H9 (cell line): ENCODE results near the gene ACER1. TPM values are rescaled to one million over a fixed set of nuclear protein-coding genes. Genes with fewer than 3 reads are reported as not detected.

ENCODE experiments used
- DNase-seq: peaks from one replicate; pipeline ENCODE4 v3.0.0-alpha.2; 2017
- H2AFZ ChIP-seq: one replicate; pipeline ENCODE4 v1.6.1; 2013; ENCODE audit warnings: mild to moderate bottlenecking, low read length, control low read depth, moderate library complexity
- H2AK5ac ChIP-seq: 2 replicates; pipeline ENCODE4 v1.6.1; 2013; ENCODE audit warnings: low read length, control low read depth, mixed read lengths; ENCODE audit not compliant: insufficient read length
- H2BK120ac ChIP-seq: one replicate; pipeline ENCODE4 v1.6.1; 2013; ENCODE audit warnings: low read depth, mild to moderate bottlenecking, low read length, control low read depth, inconsistent platforms; ENCODE audit not compliant: poor library complexity, severe bottlenecking
- H2BK12ac ChIP-seq: 2 replicates; pipeline ENCODE4 v1.6.1; 2013; ENCODE audit warnings: low read length, control low read depth, mixed read lengths, low read depth; ENCODE audit not compliant: insufficient read length
- H2BK15ac ChIP-seq: 2 replicates; pipeline ENCODE4 v1.6.1; 2013; ENCODE audit warnings: low read depth, low read length, control low read depth
- H2BK20ac ChIP-seq: one replicate; pipeline ENCODE4 v1.6.1; 2013; ENCODE audit warnings: low read depth, mild to moderate bottlenecking, low read length, control low read depth, inconsistent platforms; ENCODE audit not compliant: poor library complexity, severe bottlenecking
- H2BK5ac ChIP-seq: 2 replicates; pipeline ENCODE4 v1.6.1; 2013; ENCODE audit warnings: low read length, control low read depth, mixed read lengths; ENCODE audit not compliant: insufficient read length
- H3K14ac ChIP-seq: 2 replicates; pipeline ENCODE4 v1.6.1; 2013; ENCODE audit warnings: low read length, control low read depth; ENCODE audit not compliant: insufficient read depth
- H3K18ac ChIP-seq: 2 replicates; pipeline ENCODE4 v1.6.1; 2013; ENCODE audit warnings: low read depth, mild to moderate bottlenecking, mixed read lengths, low read length, control low read depth; ENCODE audit not compliant: insufficient read length
- H3K23ac ChIP-seq: 2 replicates; pipeline ENCODE4 v1.6.1; 2013; ENCODE audit warnings: low read length, control low read depth, mixed read lengths, low read depth; ENCODE audit not compliant: insufficient read length
- H3K23me2 ChIP-seq: 2 replicates; pipeline ENCODE4 v1.6.1; 2013; ENCODE audit warnings: low read depth, mild to moderate bottlenecking, mixed read lengths, low read length, control low read depth; ENCODE audit not compliant: insufficient read length, poor library complexity, severe bottlenecking
- H3K27ac ChIP-seq: 2 replicates; pipeline ENCODE4 v1.5.1; 2013; ENCODE audit warnings: low read length, control low read depth, mixed read lengths, low read depth; ENCODE audit not compliant: insufficient read length
- H3K27me3 ChIP-seq: 2 replicates; pipeline ENCODE4 v1.6.1; 2013; ENCODE audit warnings: low read length, control low read depth, inconsistent platforms; ENCODE audit not compliant: insufficient read depth
- H3K4ac ChIP-seq: 2 replicates; pipeline ENCODE4 v1.6.1; 2013; ENCODE audit warnings: low read depth, mild to moderate bottlenecking, control low read depth, inconsistent platforms, low read length, moderate library complexity
- H3K4me1 ChIP-seq: 2 replicates; pipeline ENCODE4 v1.6.1; 2013; ENCODE audit warnings: low read length, control low read depth, inconsistent platforms; ENCODE audit not compliant: insufficient read depth
- H3K4me2 ChIP-seq: 2 replicates; pipeline ENCODE4 v1.6.1; 2013; ENCODE audit warnings: low read length, control low read depth, mixed read lengths; ENCODE audit not compliant: insufficient read length, insufficient read depth
- H3K56ac ChIP-seq: 2 replicates; pipeline ENCODE4 v1.6.1; 2013; ENCODE audit warnings: low read depth, mild to moderate bottlenecking, mixed read lengths, low read length, control low read depth; ENCODE audit not compliant: insufficient read length
- H3K79me1 ChIP-seq: 2 replicates; pipeline ENCODE4 v1.6.1; 2013; ENCODE audit warnings: low read depth, mild to moderate bottlenecking, moderate library complexity, low read length, control low read depth, inconsistent platforms; ENCODE audit not compliant: insufficient read depth, poor library complexity, severe bottlenecking
- H3K79me2 ChIP-seq: 2 replicates; pipeline ENCODE4 v1.6.1; 2013; ENCODE audit warnings: low read length, control low read depth, inconsistent platforms; ENCODE audit not compliant: insufficient read depth
- H3K9ac ChIP-seq: 2 replicates; pipeline ENCODE4 v1.6.1; 2013; ENCODE audit warnings: low read length, control low read depth, mixed read lengths; ENCODE audit not compliant: insufficient read length; ENCODE audit errors: extremely low read depth
- H3K9me3 ChIP-seq: one replicate; pipeline ENCODE4 v1.6.1; 2013; ENCODE audit warnings: low read depth, low read length, inconsistent platforms; ENCODE audit not compliant: control insufficient read depth
- H3T11ph ChIP-seq: one replicate; pipeline ENCODE4 v1.6.1; 2013; ENCODE audit warnings: mild to moderate bottlenecking, low read length, control low read depth, inconsistent platforms
- H4K20me1 ChIP-seq: one replicate; pipeline ENCODE4 v1.6.1; 2013; ENCODE audit not compliant: control insufficient read depth, insufficient read length, insufficient read depth
- H4K5ac ChIP-seq: 2 replicates; pipeline ENCODE4 v1.6.1; 2013; ENCODE audit warnings: low read depth, mild to moderate bottlenecking, mixed read lengths, low read length, control low read depth; ENCODE audit not compliant: insufficient read length
- H4K8ac ChIP-seq: replicated peaks from 2 replicates; pipeline ENCODE4 v1.6.1; 2013; ENCODE audit warnings: low read length, control low read depth, mixed read lengths, low read depth; ENCODE audit not compliant: insufficient read length
- H4K91ac ChIP-seq: 2 replicates; pipeline ENCODE4 v1.6.1; 2013; ENCODE audit warnings: low read depth, mild to moderate bottlenecking, moderate library complexity, mixed read lengths, low read length, control low read depth; ENCODE audit not compliant: insufficient read length
- H3K27ac Mint-ChIP-seq, 3 experiments: 2 replicates in 2 of 3; 3 replicates in 1 of 3; pipeline ENCODE4 v1.8.0; 2020 to 2021; ENCODE audit warnings: mixed read lengths in 3 of 3, mild to moderate bottlenecking in 1 of 3, moderate library complexity in 1 of 3
- H3K27me3 Mint-ChIP-seq: 2 replicates; pipeline ENCODE4 v1.8.0; 2021; ENCODE audit warnings: low read depth, mild to moderate bottlenecking, moderate library complexity, mixed read lengths
- H3K36me3 Mint-ChIP-seq, 3 experiments: 2 replicates in 2 of 3; 3 replicates in 1 of 3; pipeline ENCODE4 v1.8.0; 2020 to 2021; ENCODE audit warnings: low read depth in 3 of 3, mixed read lengths in 3 of 3; ENCODE audit not compliant: insufficient read depth in 1 of 3
- H3K4me1 Mint-ChIP-seq, 2 experiments: 2 replicates each; pipeline ENCODE4 v1.8.0; 2020; ENCODE audit warnings: mixed read lengths in 2 of 2
- H3K4me3 Mint-ChIP-seq, 2 experiments: 2 replicates in 1 of 2; 3 replicates in 1 of 2; pipeline ENCODE4 v1.8.0; 2020 to 2021; ENCODE audit warnings: mild to moderate bottlenecking in 2 of 2, mixed read lengths in 2 of 2, moderate library complexity in 1 of 2
- H3K9me3 Mint-ChIP-seq, 2 experiments: 2 replicates in 1 of 2; 3 replicates in 1 of 2; pipeline ENCODE4 v1.8.0; 2020; ENCODE audit warnings: mild to moderate bottlenecking in 2 of 2, mixed read lengths in 2 of 2, moderate library complexity in 1 of 2
- WGBS: extraction: QIAGEN DNeasy Blood & Tissue Kit; methylation state at CpG from one replicate; pipeline ENCODE4 v1.1.7; 2013; ENCODE audit warnings: missing lambda C conversion rate, low lambda C conversion rate, mixed read lengths; ENCODE audit not compliant: insufficient read length; ENCODE audit errors: extremely low coverage; 5-methylcytosine and 5-hydroxymethylcytosine counted together
- total RNA-seq: library from RNA; stranded (reverse); gene quantifications from 2 replicates; pipeline ENCODE4 v1.2.1, GENCODE V29; 2021
- TF ChIP-seq, protein P1 (sequence below): fragments of 200-600 bp; sonication (generic); conservative IDR thresholded peaks from 3 replicates; pipeline ENCODE4 v1.8.0; 2021; ENCODE audit warnings: antibody characterized with exemption, mild to moderate bottlenecking

Gene ACER1
- total RNA-seq, 1 experiment from 2014 or later, result not detected

DNA sequence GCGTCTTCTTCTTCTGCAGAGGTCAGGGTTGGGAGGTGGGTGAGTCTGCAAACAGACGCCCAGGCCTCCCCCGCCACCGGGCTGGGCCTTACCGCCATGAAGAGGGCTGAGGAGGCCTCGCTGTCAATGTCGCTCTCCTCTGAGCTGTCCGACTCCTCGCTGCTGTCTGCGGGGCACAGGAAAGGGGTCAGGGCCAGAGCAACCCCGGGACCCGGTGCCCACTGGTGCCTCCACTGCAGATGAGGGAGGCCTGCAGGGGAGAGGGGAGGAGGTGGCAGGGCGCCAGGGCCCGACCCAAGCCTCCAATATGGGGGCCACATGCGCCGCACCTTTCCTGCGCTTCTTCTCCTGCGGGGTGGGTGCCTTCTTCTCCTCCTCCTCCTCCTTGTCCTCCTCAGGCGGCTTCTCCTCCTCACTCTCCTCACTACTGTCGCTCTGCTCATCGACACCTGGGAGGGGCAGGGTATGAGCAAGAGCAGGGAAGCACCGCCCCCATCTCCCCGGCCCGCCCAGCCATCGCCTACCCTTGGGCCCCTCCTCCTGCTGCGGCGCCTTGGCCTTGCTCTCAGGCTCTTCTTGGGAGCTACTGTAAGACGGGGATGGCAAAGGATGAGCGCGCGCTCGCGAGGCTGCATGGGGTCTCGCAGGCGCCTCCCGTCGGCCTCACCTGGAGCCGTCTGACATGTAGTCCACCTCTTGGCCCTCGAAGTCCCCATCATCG, 47.8 kb upstream of the ACER1 start:
- H3K4me2 ChIP-seq, result no peak overlapping the region
- no peak overlapping the region for H3K27ac ChIP-seq
- H3K23ac ChIP-seq, result no peak overlapping the region
- no peaks in the 10 kb centered on the region for H3K79me2 ChIP-seq
- no peak overlapping the region for H2AFZ ChIP-seq
- no peak overlapping the region for H4K8ac ChIP-seq
- H3K4ac ChIP-seq, result no peak overlapping the region
- H3K14ac ChIP-seq, result no peak overlapping the region
- peaks cover 49 to 71% (median 64%) of the 10 kb centered on the region in 3 experiments for H3K36me3 Mint-ChIP-seq
- H2BK120ac ChIP-seq, result no peak overlapping the region
- no peaks in the 10 kb centered on the region for H3K4me1 ChIP-seq
- H3K18ac ChIP-seq, result no peak overlapping the region
- H3K23me2 ChIP-seq, result no peaks in the 10 kb centered on the region
- H4K20me1 ChIP-seq, result no peaks in the 10 kb centered on the region
- H3K27ac Mint-ChIP-seq, result no peak overlapping the region
- no peak overlapping the region for H2AK5ac ChIP-seq
- no peak overlapping the region for H4K5ac ChIP-seq
- H4K91ac ChIP-seq, result no peak overlapping the region
- WGBS, result no CpG with 5 or more reads among the region's 40 CpGs
- H3K4me3 Mint-ChIP-seq, result no peak overlapping the region
- H2BK12ac ChIP-seq, result no peak overlapping the region
- H3K9ac ChIP-seq, result no peak overlapping the region
- no peak for DNase-seq
- H3K9me3 Mint-ChIP-seq, result peaks cover 4% of the 10 kb centered on the region in 2 experiments; a peak in 4 of 5 replicates
- no peak overlapping the region for H2BK15ac ChIP-seq
- TF ChIP-seq, protein P1, sequence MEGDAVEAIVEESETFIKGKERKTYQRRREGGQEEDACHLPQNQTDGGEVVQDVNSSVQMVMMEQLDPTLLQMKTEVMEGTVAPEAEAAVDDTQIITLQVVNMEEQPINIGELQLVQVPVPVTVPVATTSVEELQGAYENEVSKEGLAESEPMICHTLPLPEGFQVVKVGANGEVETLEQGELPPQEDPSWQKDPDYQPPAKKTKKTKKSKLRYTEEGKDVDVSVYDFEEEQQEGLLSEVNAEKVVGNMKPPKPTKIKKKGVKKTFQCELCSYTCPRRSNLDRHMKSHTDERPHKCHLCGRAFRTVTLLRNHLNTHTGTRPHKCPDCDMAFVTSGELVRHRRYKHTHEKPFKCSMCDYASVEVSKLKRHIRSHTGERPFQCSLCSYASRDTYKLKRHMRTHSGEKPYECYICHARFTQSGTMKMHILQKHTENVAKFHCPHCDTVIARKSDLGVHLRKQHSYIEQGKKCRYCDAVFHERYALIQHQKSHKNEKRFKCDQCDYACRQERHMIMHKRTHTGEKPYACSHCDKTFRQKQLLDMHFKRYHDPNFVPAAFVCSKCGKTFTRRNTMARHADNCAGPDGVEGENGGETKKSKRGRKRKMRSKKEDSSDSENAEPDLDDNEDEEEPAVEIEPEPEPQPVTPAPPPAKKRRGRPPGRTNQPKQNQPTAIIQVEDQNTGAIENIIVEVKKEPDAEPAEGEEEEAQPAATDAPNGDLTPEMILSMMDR, result no peak
- no peak overlapping the region for H3T11ph ChIP-seq
- H3K79me1 ChIP-seq, result no peaks in the 10 kb centered on the region
- no peaks in the 10 kb centered on the region for H3K27me3 Mint-ChIP-seq
- peaks cover 4 to 10% of the 10 kb centered on the region in 2 experiments; a peak in 2 of 4 replicates for H3K4me1 Mint-ChIP-seq
- no peaks in the 10 kb centered on the region for H3K27me3 ChIP-seq
- no peak overlapping the region for H2BK5ac ChIP-seq
- no peaks in the 10 kb centered on the region for H3K9me3 ChIP-seq
- H3K56ac ChIP-seq, result no peak overlapping the region
- H2BK20ac ChIP-seq, result no peak overlapping the region
